HG02759 (cell line): ENCODE results near the gene PPP2R1A.
A peak's percentile ranks its signal among the peaks of the same experiment; 100 is the strongest.
"Not testable (repeated sequence)": the region's sequence is repeated elsewhere in the genome, so short reads cannot be mapped to it uniquely, and the experiment has no call there.

Experiments
- ATAC-seq: cut with Tn5 transposase; IDR thresholded peaks from one replicate; pipeline ENCODE4 v1.9.1; 2021; ENCODE audit warnings: mild to moderate bottlenecking, moderate library complexity; ENCODE audit not compliant: unreplicated experiment

Gene PPP2R1A

DNA sequence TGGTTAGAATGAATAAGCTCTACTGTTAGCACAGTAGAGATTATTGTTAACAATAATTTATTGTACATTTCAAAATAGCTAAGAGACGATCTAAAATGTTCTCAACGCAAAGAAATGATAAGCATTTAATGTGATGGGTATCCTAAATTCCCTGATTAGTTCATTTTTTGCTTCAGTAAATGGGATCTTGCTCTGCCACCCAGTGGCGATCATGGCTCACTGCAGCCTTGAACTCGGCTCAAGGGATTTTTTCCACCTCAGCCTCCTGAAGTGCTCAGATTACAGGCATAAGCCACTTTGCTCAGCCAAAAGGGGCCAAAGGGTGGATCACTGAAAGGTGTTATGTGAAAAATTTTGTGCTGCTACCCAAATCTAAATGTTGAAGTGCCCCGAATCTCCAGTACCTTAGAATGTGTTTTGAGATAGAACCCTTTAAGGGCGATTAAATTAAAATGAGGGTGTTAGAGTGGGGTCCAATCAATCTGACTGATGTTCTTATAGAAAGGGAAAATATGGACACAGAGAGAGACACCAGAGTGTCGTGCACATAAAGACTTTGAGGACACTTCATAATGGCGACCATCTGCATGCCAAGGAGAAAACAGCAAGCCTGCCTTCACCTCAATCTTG is 48.0 kb downstream of the PPP2R1A start:
- ATAC-seq, result no peak

DNA sequence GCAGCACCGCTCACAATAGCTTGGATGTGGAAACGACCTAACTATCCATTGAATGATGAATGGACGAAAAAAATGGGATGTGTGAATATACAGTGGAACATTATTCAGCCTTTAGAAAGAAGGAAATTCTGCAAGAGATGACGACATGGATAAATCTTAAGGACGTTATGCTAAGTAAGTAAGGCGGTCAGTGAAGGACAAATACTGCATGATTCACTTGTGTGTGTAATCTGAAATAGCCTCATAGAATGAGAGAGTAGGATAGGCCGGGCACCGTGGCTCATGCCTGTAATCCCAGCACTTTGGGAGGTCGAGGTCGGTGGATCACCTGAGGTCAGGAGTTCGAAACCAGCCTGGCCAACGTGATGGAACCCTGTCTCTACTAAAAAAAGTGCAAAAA is 54.2 kb downstream of the PPP2R1A start:
- ATAC-seq, result no peak

GRCh38 chr19:52248241-52248640 is 58.4 kb downstream of the PPP2R1A start:
- no peak for ATAC-seq

GRCh38 chr19:52258426-52258825 is 68.6 kb downstream of the PPP2R1A start:
- ATAC-seq, result no peak

DNA sequence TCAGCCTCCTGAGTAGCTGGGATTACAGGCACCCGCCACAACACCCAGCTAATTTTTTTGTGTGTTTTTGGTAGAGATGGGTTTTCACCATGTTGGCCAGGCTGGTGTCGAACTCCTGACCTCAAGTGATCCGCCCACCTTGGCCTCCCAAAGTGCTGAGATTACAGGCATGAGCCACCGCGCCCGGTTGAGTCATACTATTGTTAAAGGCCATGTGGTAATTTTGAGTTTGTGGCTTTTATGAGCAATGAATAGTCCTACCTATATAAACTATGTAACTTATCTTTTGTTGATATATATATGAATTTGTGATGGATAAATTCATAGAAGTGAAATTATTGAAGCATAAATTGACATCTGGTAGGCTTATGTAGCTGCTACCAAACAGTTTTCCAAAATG is 75.7 kb downstream of the PPP2R1A start:
- ATAC-seq, result not testable (repeated sequence)

DNA sequence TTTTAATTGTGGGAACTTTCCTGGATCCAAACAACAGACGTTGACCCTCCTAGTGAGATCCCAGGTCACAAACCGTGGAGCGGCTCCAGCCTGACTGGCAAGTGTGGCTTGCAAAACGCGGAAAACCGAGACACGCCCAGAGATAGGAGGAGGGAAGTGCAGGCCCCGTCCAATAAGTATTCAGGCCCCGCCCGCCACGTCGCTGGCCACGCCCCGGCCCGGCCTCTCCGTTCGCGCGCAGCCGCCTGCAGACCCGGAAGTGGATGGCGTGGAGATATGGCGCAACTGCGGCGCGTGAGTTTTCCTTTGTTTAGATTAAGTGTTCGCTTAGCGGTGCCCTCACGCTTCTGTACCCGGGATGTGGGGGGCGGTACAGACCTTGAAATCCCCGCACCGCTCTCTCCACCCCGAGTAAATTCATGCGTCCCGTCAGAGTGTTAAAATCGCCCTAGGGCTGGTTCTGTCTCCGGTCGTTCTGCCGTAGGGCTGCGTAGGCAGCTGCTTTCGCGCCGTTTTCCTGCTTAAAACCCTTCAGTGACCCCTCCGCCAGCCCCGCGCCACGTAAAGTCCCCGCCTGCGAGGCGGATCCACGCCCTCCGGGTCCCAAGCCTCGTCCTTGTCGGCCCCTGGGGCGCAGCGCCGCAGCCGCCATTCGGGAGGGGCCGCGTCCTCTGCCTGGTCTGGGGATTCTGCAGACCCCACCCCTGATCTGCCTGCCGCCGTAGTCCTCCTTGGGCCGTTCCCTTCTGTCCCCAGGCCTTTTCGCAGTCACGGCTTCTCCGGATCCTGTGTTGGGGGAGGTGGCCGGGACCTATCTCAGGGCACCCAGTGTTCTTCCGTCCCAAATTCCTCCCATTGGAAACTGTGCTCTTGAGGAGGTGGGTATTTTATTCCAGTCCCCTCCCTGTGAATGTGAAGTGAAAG is 79.7 kb downstream of the PPP2R1A start, which contains the start of gene ZNF766:
ZNF766 (plus strand) TSS at position 250 of the 924 bp plus-strand sequence; CDS start at position 277, 27 bp downstream.
- peak; percentile 96 for ATAC-seq

DNA sequence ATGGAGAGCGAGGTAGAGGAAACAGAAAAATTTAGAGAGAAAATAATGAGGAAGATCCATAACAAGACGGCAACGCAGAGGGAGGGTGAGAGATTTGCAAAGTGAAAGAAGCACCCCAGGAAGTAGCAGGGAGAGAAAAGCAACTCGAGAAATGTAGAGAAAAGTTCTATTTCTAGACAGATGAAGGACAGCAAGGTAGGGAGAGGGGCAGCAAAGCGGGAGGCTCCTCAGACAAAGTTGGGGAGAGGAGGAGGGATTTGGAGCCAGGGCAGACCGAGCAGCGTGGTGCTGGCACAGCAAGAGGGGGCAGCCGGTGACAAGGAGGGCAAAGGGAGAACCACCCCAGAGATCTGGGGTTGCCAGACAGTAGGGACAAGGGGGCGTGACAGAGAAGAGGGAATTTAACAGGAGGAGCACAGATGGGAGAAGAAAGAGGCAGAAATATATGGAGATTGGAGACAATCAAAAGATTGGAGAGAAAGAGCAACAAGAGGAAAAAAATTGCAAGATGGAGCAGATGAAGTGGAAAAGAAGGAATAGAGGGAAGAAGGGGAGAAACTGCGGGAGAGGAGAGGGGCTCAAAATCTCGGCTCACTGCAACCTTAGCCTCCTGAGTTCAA is 80.5 kb downstream of the PPP2R1A start:
- no peak for ATAC-seq

DNA sequence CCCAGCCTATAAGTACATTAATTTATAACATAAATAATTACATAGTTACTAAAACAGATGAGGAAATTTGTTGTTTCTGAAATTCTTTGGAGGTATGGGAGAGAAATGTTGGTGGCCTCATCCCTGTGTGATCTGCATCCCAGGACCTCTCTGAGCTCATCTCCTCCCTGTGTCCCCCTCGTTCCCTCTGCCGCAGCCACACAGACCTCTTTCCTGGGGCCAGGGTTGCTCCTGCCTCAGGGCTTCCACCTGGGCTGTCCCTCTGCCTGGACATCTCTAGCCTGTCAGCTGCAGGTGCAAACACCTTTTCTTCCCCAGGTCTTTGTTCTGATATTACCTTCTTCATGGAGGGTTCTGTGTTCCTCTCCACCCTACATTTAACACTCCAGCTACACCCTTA is 83.4 kb downstream of the PPP2R1A start:
- no peak for ATAC-seq

GRCh38 chr19:52274191-52274590 is 84.3 kb downstream of the PPP2R1A start:
- no peak for ATAC-seq

DNA sequence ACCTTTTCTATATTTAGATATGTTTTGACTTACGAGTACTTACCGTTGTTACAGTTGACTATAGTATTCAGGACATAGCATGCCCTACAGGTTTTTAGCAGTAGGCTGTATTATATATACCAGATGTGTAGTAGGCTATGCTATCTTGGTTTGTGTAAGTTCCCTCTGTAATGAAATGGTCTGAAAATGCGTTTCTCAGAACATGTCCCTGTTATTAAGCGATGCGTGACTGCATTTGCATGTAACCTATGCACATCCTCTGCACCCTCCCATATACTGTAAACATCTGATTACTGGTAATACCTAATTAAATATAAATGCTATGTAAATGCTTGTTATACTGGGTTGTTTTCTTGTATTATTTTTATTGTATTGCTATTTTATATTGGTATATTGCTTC is 86.1 kb downstream of the PPP2R1A start:
- no peak for ATAC-seq

DNA sequence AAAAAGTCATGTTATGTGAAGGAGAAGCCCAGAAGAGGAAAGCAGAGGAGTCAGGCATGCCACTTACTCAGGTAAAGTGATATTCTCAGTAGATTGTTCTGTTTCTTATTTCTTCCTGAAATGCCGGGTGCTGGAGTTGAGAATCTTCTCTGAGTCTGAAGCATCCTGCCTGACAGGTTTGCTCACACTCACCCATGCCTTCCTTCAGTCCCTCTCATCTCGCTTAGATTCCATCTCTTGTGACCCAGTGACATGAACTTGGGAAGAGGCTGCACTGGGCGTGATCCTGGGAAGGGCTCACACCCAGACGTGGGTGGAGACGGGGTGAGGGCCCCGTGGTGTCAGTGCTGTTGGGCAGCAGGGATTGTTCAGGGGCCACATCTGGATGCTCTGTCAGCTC is 87.6 kb downstream of the PPP2R1A start:
- no peak for ATAC-seq
